Right cardiac atrium (tissue), 5 donors: ENCODE measurements around the gene SPATS2. TPM values are rescaled to one million over a fixed set of nuclear protein-coding genes. Genes with fewer than 3 reads are reported as not detected.

Experiments used
- ATAC-seq, 2 donors: fragments of 200-7000 bp; cut with Tn5 transposase; one replicate each; pipeline versions ENCODE4 v1.8.0 to v1.9.1; 2020; ENCODE audit warnings: moderate library complexity in 2 of 2, mild to moderate bottlenecking in 1 of 2
- DNase-seq, 3 donors: peaks; one replicate each; pipeline ENCODE4 v3.0.0-alpha.2; 2020
- H3K27ac ChIP-seq: one replicate; pipeline ENCODE4 v1.5.1; 2013; ENCODE audit warnings: mild to moderate bottlenecking, low read length, control low read depth, moderate library complexity
- H3K27me3 ChIP-seq: one replicate; pipeline ENCODE4 v1.6.1; 2013; ENCODE audit not compliant: control insufficient read depth, insufficient read depth
- H3K4me1 ChIP-seq: one replicate; pipeline ENCODE4 v1.6.1; 2013; ENCODE audit warnings: low read length; ENCODE audit not compliant: control insufficient read depth, insufficient read depth
- H3K4me3 ChIP-seq: one replicate; pipeline ENCODE4 v1.5.1; 2013; ENCODE audit warnings: low read length, control low read depth
- H3K9me3 ChIP-seq: one replicate; pipeline ENCODE4 v1.6.1; 2013; ENCODE audit warnings: low read length; ENCODE audit not compliant: control insufficient read depth
- WGBS: extraction: QIAGEN DNeasy Blood & Tissue Kit; methylation state at CpG from one replicate; pipeline ENCODE4 v1.1.7; 2013; 5-methylcytosine and 5-hydroxymethylcytosine counted together
- intact Hi-C, 4 donors: fragments of 100-400 bp; cut with DNase I; formaldehyde crosslinking; loops; one replicate each; pipeline versions ENCODE4 v1.11.0 to v1.14.0; 2022 to 2023
- polyA plus RNA-seq: library from polyadenylated mRNA; stranded (reverse); fragments of 200-250 nt; gene quantifications from one replicate; pipeline ENCODE4 v1.2.3, GENCODE V29; 2013
- total RNA-seq, 4 donors: library from RNA; stranded (reverse); fragmentation: NEBNext Ultra II Directional; extraction: Animal tissue kit (Norgen Biotek cat#: 25700); gene quantifications; one replicate each; pipeline ENCODE4 v1.2.1, GENCODE V29; 2021
- donor health status: healthy with polysubstance abuse.
- donor health status: DM: no; HTN: yes; CAD: no.
- donor health status: DM: no; HTN: no; CAD: no.
- donor health status: DM: no; HTN: yes; CAD: no; lungs with severe emphysema.
- donor health status: DM: yes; HTN: yes; CAD: no.

Gene SPATS2
- total and polyA plus RNA-seq, 5 donors, result 5.5 to 10.3 (median 9.0) TPM

- peak overlapping the region; percentile 56 for H3K4me3 ChIP-seq
Observed at GRCh38 chr12:49344486-49345050, 22.7 kb upstream of the SPATS2 start.

GRCh38 chr12:49345051-49345824 is 22.0 kb upstream of the SPATS2 start:
- 1% methylated on average over 70 of the region's 70 CpGs for WGBS
- Histone ChIP-seq H3K9me3 (no peaks in the 10 kb centered on the region), H3K4me1 (peaks cover 5% of the 10 kb centered on the region), H3K27me3 (no peaks in the 10 kb centered on the region), H3K27ac (no peak overlapping the region), H3K4me3 (peak overlapping the region; percentile 56)
- peak; percentile 9 for ATAC-seq
- intact Hi-C loops, result no loop called here
- DNase-seq, result peak in 2 of 3 donors; percentile 60 to 71

More at GRCh38 chr12:49344486-49345050, 22.7 kb upstream of the SPATS2 start:
- 22% methylated on average over 15 of the region's 15 CpGs for WGBS
- ATAC-seq, result no peak
- no peaks in the 10 kb centered on the region for H3K9me3 ChIP-seq
- peaks cover 5% of the 10 kb centered on the region for H3K4me1 ChIP-seq
- H3K27ac ChIP-seq, result no peak overlapping the region
- intact Hi-C loops, result loop anchor here in 2 of 4 donors (5.0 kb wide), 2 partner anchors 52 to 57 kb away; no protein-coding TSS in a partner anchor
- no peak for DNase-seq
- no peaks in the 10 kb centered on the region for H3K27me3 ChIP-seq

GRCh38 chr12:49345825-49346658 is 21.2 kb upstream of the SPATS2 start:
- ATAC-seq (no peak), DNase-seq (peak in 1 of 3 donors; percentile 41)
- Histone ChIP-seq H3K27me3 (no peaks in the 10 kb centered on the region), H3K4me1 (peaks cover 5% of the 10 kb centered on the region), H3K27ac (no peak overlapping the region), H3K9me3 (no peaks in the 10 kb centered on the region), H3K4me3 (peak overlapping the region; percentile 56)
- intact Hi-C loops, result no loop called here
- WGBS, result 1% methylated on average over 61 of the region's 61 CpGs

GRCh38 chr12:49346659-49347310 is 20.5 kb upstream of the SPATS2 start, which contains the start of gene DNAJC22:
TSS of gene DNAJC22 (plus strand) at chr12:49346888. CDS start at chr12:49348873, 1,985 bp downstream.
- intact Hi-C loops, result no loop called here
- ATAC-seq (peak in 1 of 2 donors; percentile 5), DNase-seq (peak in 2 of 3 donors; percentile 60 to 68)
- Histone ChIP-seq H3K27ac (no peak within 1 kb of the TSS), H3K4me1 (peaks cover 5% of the 10 kb centered on the region), H3K27me3 (no peaks in the 10 kb centered on the region), H3K9me3 (no peaks in the 10 kb centered on the region), H3K4me3 (peak within 1 kb of the TSS; percentile 56)
- 1% methylated on average over 47 of the region's 47 CpGs for WGBS

GRCh38 chr12:49347311-49348193 is 19.7 kb upstream of the SPATS2 start:
- intact Hi-C loops, result no loop called here
- Histone ChIP-seq H3K27ac (no peak overlapping the region), H3K4me1 (peaks cover 5% of the 10 kb centered on the region), H3K4me3 (peak overlapping the region; percentile 56), H3K27me3 (no peaks in the 10 kb centered on the region), H3K9me3 (no peaks in the 10 kb centered on the region)
- ATAC-seq (peak; percentile 88 to 91), DNase-seq (peak; percentile 79 to 94 (median 89))
- 8% methylated on average over 37 of the region's 37 CpGs for WGBS

GRCh38 chr12:49348781-49349180 is 18.5 kb upstream of the SPATS2 start:
- H3K9me3 ChIP-seq, result no peaks in the 10 kb centered on the region
- H3K4me3 ChIP-seq, result no peak overlapping the region
- ATAC-seq, result no peak
- 98% methylated on average over 5 of the region's 5 CpGs for WGBS
- no peaks in the 10 kb centered on the region for H3K27me3 ChIP-seq
- peaks cover 2% of the 10 kb centered on the region for H3K4me1 ChIP-seq
- DNase-seq, result peak in 1 of 3 donors; percentile 40
- intact Hi-C loops, result no loop called here
- no peak overlapping the region for H3K27ac ChIP-seq

GRCh38 chr12:49349266-49349665 is 18.0 kb upstream of the SPATS2 start:
- Histone ChIP-seq H3K4me3 (no peak overlapping the region), H3K27ac (no peak overlapping the region), H3K4me1 (peaks cover 2% of the 10 kb centered on the region), H3K27me3 (no peaks in the 10 kb centered on the region), H3K9me3 (no peaks in the 10 kb centered on the region)
- ATAC-seq (no peak), DNase-seq (peak in 1 of 3 donors; percentile 34)
- intact Hi-C loops, result no loop called here
- WGBS, result 97% methylated on average over 11 of the region's 11 CpGs

- Histone ChIP-seq H3K27me3 (no peaks in the 10 kb centered on the region), H3K9me3 (no peaks in the 10 kb centered on the region), H3K27ac (no peak overlapping the region), H3K4me1 (no peaks in the 10 kb centered on the region), H3K4me3 (no peak overlapping the region)
- DNase-seq (no peak), ATAC-seq (no peak)
- WGBS, result 63% methylated on average over 2 of the region's 2 CpGs
- intact Hi-C loops, result loop anchor here in 1 of 4 donors (10.0 kb wide), 1 partner anchor 232 kb away; no protein-coding TSS in a partner anchor
Observed at GRCh38 chr12:49352351-49352750, 14.9 kb upstream of the SPATS2 start.

GRCh38 chr12:49355913-49356312 is 11.3 kb upstream of the SPATS2 start:
- Histone ChIP-seq H3K27ac (no peak overlapping the region), H3K4me3 (no peak overlapping the region), H3K4me1 (no peaks in the 10 kb centered on the region), H3K27me3 (no peaks in the 10 kb centered on the region), H3K9me3 (no peaks in the 10 kb centered on the region)
- intact Hi-C loops, result loop anchor here in 2 of 4 donors (5.0 to 10.0 kb wide), 2 partner anchors 156 to 229 kb away; no protein-coding TSS in a partner anchor
- DNase-seq, result no peak
- 95% methylated on average over 10 of the region's 10 CpGs for WGBS
- no peak for ATAC-seq
